ENCODE results near the gene PRAMEF1.

Gene PRAMEF1

GRCh38 chr1:12771186-12771585 is 20.0 kb upstream of the PRAMEF1 start:
- no peaks in the 10 kb centered on the region for H4K20me1 ChIP-seq (ENCODE audit: insufficient read depth, low read length)

GRCh38 chr1:12772520-12772919 is 18.7 kb upstream of the PRAMEF1 start:
- Histone ChIP-seq H3K36me3 (replicated peaks; ENCODE audit: insufficient read depth, low read length) (no peaks in the 10 kb centered on the region), H2AFZ (ENCODE audit: low read length) (no peak overlapping the region), H3K4me1 (ENCODE audit: low read length) (no peaks in the 10 kb centered on the region), H3K9me3 (replicated peaks; ENCODE audit: insufficient read depth, low read length) (no peaks in the 10 kb centered on the region), H3K9ac (ENCODE audit: low read length) (no peak overlapping the region), H4K20me1 (ENCODE audit: insufficient read depth, low read length) (no peaks in the 10 kb centered on the region), H3K4me3 (ENCODE audit: low read length) (no peak overlapping the region), H3K79me2 (ENCODE audit: low read length) (no peaks in the 10 kb centered on the region), H3K4me2 (ENCODE audit: low read depth, low read length) (no peak overlapping the region), H3F3A (ENCODE audit: insufficient read depth, low read length) (no peaks in the 10 kb centered on the region), H3K27ac (ENCODE audit: low read length) (no peak overlapping the region), H3K27me3 (replicated peaks; ENCODE audit: insufficient read depth, low read length) (peaks cover 9% of the 10 kb centered on the region), H3K9me2 (replicated peaks; ENCODE audit: insufficient read depth, low read length) (no peaks in the 10 kb centered on the region)
- no peak for TF ChIP-seq CTCF (IDR thresholded peaks at IDR 0.05; ENCODE audit: low read length)
- TF ChIP-seq EZH2phosphoT487 (IDR thresholded peaks at IDR 0.05; ENCODE audit: low read length) = no peak
- DNase-seq = no peak

More at GRCh38 chr1:12771186-12771585, 20.0 kb upstream of the PRAMEF1 start:
- TF ChIP-seq EZH2 (optimal IDR thresholded peaks at IDR 0.05; ENCODE audit: low read depth, low read length) (no peak), EZH2phosphoT487 (IDR thresholded peaks at IDR 0.05; ENCODE audit: low read length) (no peak), CTCF (IDR thresholded peaks at IDR 0.05; ENCODE audit: low read length) (no peak)
- Histone ChIP-seq H3F3A (ENCODE audit: insufficient read depth, low read length) (no peaks in the 10 kb centered on the region), H3K9me2 (replicated peaks; ENCODE audit: insufficient read depth, low read length) (no peaks in the 10 kb centered on the region), H3K4me3 (ENCODE audit: low read length) (no peak overlapping the region), H3K9ac (ENCODE audit: low read length) (no peak overlapping the region), H3K4me2 (ENCODE audit: low read depth, low read length) (no peak overlapping the region), H3K27ac (ENCODE audit: low read length) (no peak overlapping the region), H3K27me3 (replicated peaks; ENCODE audit: insufficient read depth, low read length) (peaks cover 14% of the 10 kb centered on the region), H3K79me2 (ENCODE audit: low read length) (no peaks in the 10 kb centered on the region), H3K9me3 (replicated peaks; ENCODE audit: insufficient read depth, low read length) (no peaks in the 10 kb centered on the region), H3K4me1 (ENCODE audit: low read length) (no peaks in the 10 kb centered on the region), H3K36me3 (replicated peaks; ENCODE audit: insufficient read depth, low read length) (no peaks in the 10 kb centered on the region), H2AFZ (ENCODE audit: low read length) (no peak overlapping the region)
- no peak for DNase-seq

- Histone ChIP-seq H3K36me3 (replicated peaks; ENCODE audit: insufficient read depth, low read length) (no peaks in the 10 kb centered on the region), H3F3A (ENCODE audit: insufficient read depth, low read length) (no peaks in the 10 kb centered on the region), H3K9me3 (replicated peaks; ENCODE audit: insufficient read depth, low read length) (no peaks in the 10 kb centered on the region), H3K79me2 (ENCODE audit: low read length) (no peaks in the 10 kb centered on the region), H3K9ac (ENCODE audit: low read length) (no peak within 1 kb of the TSS), H3K4me1 (ENCODE audit: low read length) (no peaks in the 10 kb centered on the region), H4K20me1 (ENCODE audit: insufficient read depth, low read length) (no peaks in the 10 kb centered on the region), H3K4me3 (ENCODE audit: low read length) (no peak within 1 kb of the TSS), H3K27me3 (replicated peaks; ENCODE audit: insufficient read depth, low read length) (peaks cover 9% of the 10 kb centered on the region), H3K9me2 (replicated peaks; ENCODE audit: insufficient read depth, low read length) (no peaks in the 10 kb centered on the region), H2AFZ (ENCODE audit: low read length) (no peak within 1 kb of the TSS), H3K4me2 (ENCODE audit: low read depth, low read length) (no peak within 1 kb of the TSS), H3K27ac (ENCODE audit: low read length) (no peak within 1 kb of the TSS)
- DNase-seq = no peak
- no peak for TF ChIP-seq CTCF (IDR thresholded peaks at IDR 0.05; ENCODE audit: low read length)
- no peak for TF ChIP-seq EZH2 (optimal IDR thresholded peaks at IDR 0.05; ENCODE audit: low read depth, low read length)
- no peak for TF ChIP-seq EZH2phosphoT487 (IDR thresholded peaks at IDR 0.05; ENCODE audit: low read length)
Observed at GRCh38 chr1:12773438-12773837, 17.8 kb upstream of the PRAMEF1 start, which contains the start of gene PRAMEF12. PRAMEF12 (plus strand) TSS chr1:12773738; CDS start chr1:12774868, 1,130 bp downstream.

All from MM.1S (cell line).